Measurements from ENCODE around the gene PTPN12. TPM values are rescaled to one million over a fixed set of nuclear protein-coding genes. Genes with fewer than 3 reads are reported as not detected.

PTPN12 gene
- total RNA-seq, 1 experiment from 2014 or later: 82.1 TPM

DNA sequence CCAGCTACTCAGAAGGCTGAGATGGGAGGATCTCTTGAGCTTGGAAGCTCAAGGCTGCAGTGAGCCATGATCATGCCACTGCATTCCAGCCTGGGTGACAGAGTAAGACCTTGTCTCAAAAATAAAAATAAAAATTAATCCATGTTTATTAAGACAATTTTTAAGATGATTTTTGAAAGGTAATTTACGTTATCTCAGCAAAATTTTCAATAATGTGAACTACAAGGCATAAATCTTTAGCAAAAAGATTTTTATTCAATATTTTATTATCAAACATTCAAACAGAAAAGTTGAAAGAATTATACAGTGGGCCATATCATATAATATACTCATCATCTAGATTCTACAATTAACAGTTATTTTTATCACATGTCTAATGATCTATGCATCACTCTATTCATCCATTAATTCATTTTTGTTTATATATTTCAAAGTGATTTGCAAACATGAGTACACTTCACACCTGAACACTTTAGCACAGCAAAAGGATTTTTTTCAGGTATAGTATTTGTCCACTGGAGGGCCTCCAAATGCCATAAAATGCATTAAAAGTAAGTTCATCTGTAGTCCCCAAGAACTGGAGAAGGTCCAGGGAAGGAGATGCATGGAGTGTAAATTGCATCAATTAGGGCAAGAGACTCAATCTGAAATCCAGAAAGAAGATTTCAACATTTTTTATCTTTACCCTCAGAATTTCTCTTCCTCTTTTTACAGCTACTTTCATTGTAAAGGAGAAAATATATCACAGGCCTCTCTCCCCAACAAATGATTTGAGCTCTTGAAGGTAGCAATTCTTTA, 120.5 kb downstream of the PTPN12 start:
- CTCF ChIA-PET: no interaction called here
- Histone ChIP-seq H3K9me3 (ENCODE audit: control insufficient read depth, insufficient read depth, low read depth, low read length) (no peaks in the 10 kb centered on the region), H3K36me3 (ENCODE audit: control insufficient read depth, insufficient read depth, low read length) (0 out of 2 replicates have a peak, but pooled peaks cover 2% of the 10 kb centered on the region), H3K4me3 (ENCODE audit: low read depth in 2 of 2, low read length in 2 of 2) (no peak overlapping the region), H3K4me1 (ENCODE audit: control insufficient read depth, insufficient read depth, low read length) (no peaks in the 10 kb centered on the region), H3K27ac (ENCODE audit: low read length) (no peak overlapping the region), H3K27me3 (ENCODE audit: control insufficient read depth, insufficient read depth, low read length) (no peaks in the 10 kb centered on the region)
- TF ChIP-seq SIN3A (IDR thresholded peaks at IDR 0.05; ENCODE audit: borderline replicate concordance, insufficient read depth, low read depth, low read length) (no peak), POLR2AphosphoS5 (IDR thresholded peaks at IDR 0.05; ENCODE audit: low read depth, low read length) (no peak), TCF7L2 (IDR thresholded peaks at IDR 0.05; ENCODE audit: low read depth, low read length) (no peak)
- TF ChIP-seq, protein P1, sequence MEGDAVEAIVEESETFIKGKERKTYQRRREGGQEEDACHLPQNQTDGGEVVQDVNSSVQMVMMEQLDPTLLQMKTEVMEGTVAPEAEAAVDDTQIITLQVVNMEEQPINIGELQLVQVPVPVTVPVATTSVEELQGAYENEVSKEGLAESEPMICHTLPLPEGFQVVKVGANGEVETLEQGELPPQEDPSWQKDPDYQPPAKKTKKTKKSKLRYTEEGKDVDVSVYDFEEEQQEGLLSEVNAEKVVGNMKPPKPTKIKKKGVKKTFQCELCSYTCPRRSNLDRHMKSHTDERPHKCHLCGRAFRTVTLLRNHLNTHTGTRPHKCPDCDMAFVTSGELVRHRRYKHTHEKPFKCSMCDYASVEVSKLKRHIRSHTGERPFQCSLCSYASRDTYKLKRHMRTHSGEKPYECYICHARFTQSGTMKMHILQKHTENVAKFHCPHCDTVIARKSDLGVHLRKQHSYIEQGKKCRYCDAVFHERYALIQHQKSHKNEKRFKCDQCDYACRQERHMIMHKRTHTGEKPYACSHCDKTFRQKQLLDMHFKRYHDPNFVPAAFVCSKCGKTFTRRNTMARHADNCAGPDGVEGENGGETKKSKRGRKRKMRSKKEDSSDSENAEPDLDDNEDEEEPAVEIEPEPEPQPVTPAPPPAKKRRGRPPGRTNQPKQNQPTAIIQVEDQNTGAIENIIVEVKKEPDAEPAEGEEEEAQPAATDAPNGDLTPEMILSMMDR (IDR thresholded peaks at IDR 0.05): no peak
- TF ChIP-seq, protein P2, sequence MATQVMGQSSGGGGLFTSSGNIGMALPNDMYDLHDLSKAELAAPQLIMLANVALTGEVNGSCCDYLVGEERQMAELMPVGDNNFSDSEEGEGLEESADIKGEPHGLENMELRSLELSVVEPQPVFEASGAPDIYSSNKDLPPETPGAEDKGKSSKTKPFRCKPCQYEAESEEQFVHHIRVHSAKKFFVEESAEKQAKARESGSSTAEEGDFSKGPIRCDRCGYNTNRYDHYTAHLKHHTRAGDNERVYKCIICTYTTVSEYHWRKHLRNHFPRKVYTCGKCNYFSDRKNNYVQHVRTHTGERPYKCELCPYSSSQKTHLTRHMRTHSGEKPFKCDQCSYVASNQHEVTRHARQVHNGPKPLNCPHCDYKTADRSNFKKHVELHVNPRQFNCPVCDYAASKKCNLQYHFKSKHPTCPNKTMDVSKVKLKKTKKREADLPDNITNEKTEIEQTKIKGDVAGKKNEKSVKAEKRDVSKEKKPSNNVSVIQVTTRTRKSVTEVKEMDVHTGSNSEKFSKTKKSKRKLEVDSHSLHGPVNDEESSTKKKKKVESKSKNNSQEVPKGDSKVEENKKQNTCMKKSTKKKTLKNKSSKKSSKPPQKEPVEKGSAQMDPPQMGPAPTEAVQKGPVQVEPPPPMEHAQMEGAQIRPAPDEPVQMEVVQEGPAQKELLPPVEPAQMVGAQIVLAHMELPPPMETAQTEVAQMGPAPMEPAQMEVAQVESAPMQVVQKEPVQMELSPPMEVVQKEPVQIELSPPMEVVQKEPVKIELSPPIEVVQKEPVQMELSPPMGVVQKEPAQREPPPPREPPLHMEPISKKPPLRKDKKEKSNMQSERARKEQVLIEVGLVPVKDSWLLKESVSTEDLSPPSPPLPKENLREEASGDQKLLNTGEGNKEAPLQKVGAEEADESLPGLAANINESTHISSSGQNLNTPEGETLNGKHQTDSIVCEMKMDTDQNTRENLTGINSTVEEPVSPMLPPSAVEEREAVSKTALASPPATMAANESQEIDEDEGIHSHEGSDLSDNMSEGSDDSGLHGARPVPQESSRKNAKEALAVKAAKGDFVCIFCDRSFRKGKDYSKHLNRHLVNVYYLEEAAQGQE (IDR thresholded peaks at IDR 0.05; ENCODE audit: insufficient read depth in 1 of 2, low read depth in 2 of 2, low read length in 1 of 2): no peak
- peak; percentile 56; the same call in 1 of the 2 replicates for ATAC-seq
- intact Hi-C loops (cut with micrococcal nuclease; ENCODE audit: unreplicated experiment): loop anchor here (1.0 kb wide), 1 partner anchor 102 kb away; no protein-coding TSS in a partner anchor
- in situ Hi-C loops (cut with HindIII; ENCODE audit: low pct_unique_long_range_greater_than_20kb, low sequenced_read_pairs): no loop called here
- DNase-seq (ENCODE audit: low read depth, low spot score): no peak
- POLR2A ChIA-PET: interaction anchor here (0.7 kb wide), 1 partner anchor 154 kb away, joined by 3 read pairs; no protein-coding TSS in a partner anchor
- no TSS peak for BruUV-seq (replicated peaks)

DNA sequence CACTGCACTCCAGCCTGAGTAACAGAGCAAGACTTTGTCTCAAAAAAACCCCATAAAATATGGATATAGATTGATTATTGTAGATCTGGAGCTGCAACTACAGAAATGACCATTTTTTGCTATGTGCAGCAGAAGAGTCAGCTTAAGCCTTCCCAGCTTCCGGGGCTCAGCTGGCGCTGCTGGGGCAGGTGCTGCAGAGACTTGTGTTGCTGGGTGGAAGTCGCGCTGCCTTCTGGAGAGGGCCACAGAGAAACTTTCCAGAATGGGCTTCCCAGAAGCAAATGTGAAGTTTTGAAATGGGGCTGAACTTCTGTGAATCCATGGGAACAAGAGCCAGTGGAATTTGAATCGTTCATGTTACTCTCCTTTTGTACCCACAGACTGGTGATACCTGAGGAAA, 121.8 kb downstream of the PTPN12 start:
- TSS peak; percentile 20 for BruUV-seq (replicated peaks)
- TF ChIP-seq, protein P2 (IDR thresholded peaks at IDR 0.05; ENCODE audit: insufficient read depth in 1 of 2, low read depth in 2 of 2, low read length in 1 of 2): no peak
- TF ChIP-seq SIN3A (IDR thresholded peaks at IDR 0.05; ENCODE audit: borderline replicate concordance, insufficient read depth, low read depth, low read length): no peak
- TF ChIP-seq POLR2AphosphoS5 (IDR thresholded peaks at IDR 0.05; ENCODE audit: low read depth, low read length): no peak
- TF ChIP-seq TCF7L2 (IDR thresholded peaks at IDR 0.05; ENCODE audit: low read depth, low read length): no peak
- TF ChIP-seq, protein P1 (IDR thresholded peaks at IDR 0.05): no peak
- CTCF ChIA-PET: interaction anchor here (0.6 kb wide), 1 partner anchor 16 kb away, joined by 3 read pairs; no protein-coding TSS in a partner anchor
- H3K27me3 ChIP-seq (ENCODE audit: control insufficient read depth, insufficient read depth, low read length): no peaks in the 10 kb centered on the region
- DNase-seq (ENCODE audit: low read depth, low spot score): no peak
- H3K4me3 ChIP-seq (ENCODE audit: low read depth in 2 of 2, low read length in 2 of 2): no peak overlapping the region
- intact Hi-C loops (cut with micrococcal nuclease; ENCODE audit: unreplicated experiment) (no loop called here), in situ Hi-C loops (cut with HindIII; ENCODE audit: low pct_unique_long_range_greater_than_20kb, low sequenced_read_pairs) (no loop called here)
- POLR2A ChIA-PET: no interaction called here
- H3K27ac ChIP-seq (ENCODE audit: low read length): no peak overlapping the region
- H3K36me3 ChIP-seq (ENCODE audit: control insufficient read depth, insufficient read depth, low read length): 0 out of 2 replicates have a peak, but pooled peaks cover 2% of the 10 kb centered on the region
- no peaks in the 10 kb centered on the region for H3K9me3 ChIP-seq (ENCODE audit: control insufficient read depth, insufficient read depth, low read depth, low read length)
- no peaks in the 10 kb centered on the region for H3K4me1 ChIP-seq (ENCODE audit: control insufficient read depth, insufficient read depth, low read length)
- no peak for ATAC-seq

All from Panc1 (cell line).